Measurements from ENCODE around the gene GIMAP8.
A peak's percentile ranks its signal among the peaks of the same experiment; 100 is the strongest.

GIMAP8 gene

GRCh38 chr7:150435047-150435389, 15.4 kb upstream of the GIMAP8 start:
- Histone ChIP-seq H4K20me1 (ENCODE audit: insufficient read depth, low read length) (no peaks in the 10 kb centered on the region), H3K4me3 (ENCODE audit: low read depth, low read length, poor library complexity, severe bottlenecking) (no peak overlapping the region), H3K9ac (ENCODE audit: low read length) (no peak overlapping the region), H3K79me2 (ENCODE audit: insufficient read depth, low read length) (no peaks in the 10 kb centered on the region), H3K9me3 (ENCODE audit: low read length) (no peaks in the 10 kb centered on the region), H3K36me3 (ENCODE audit: insufficient read depth, low read length) (no peaks in the 10 kb centered on the region), H3K9me2 (ENCODE audit: low read depth, low read length) (no peaks in the 10 kb centered on the region), H3K27ac (ENCODE audit: low read depth, low read length, poor library complexity, severe bottlenecking) (peak overlapping the region; percentile 80), H3K4me2 (ENCODE audit: low read length) (no peak overlapping the region), H2AFZ (ENCODE audit: low read length) (no peak overlapping the region), H3F3A (ENCODE audit: insufficient read depth, low read length) (no peaks in the 10 kb centered on the region), H3K4me1 (ENCODE audit: insufficient read depth, low read length, severe bottlenecking) (peaks cover 26% of the 10 kb centered on the region), H3K27me3 (ENCODE audit: insufficient read depth, low read length) (no peaks in the 10 kb centered on the region)
- TF ChIP-seq CTCF (IDR thresholded peaks at IDR 0.05; ENCODE audit: low read length): no peak
- no peak for TF ChIP-seq EZH2 (IDR thresholded peaks at IDR 0.05; ENCODE audit: borderline replicate concordance, low read length)

GRCh38 chr7:150435390-150436073, 14.9 kb upstream of the GIMAP8 start:
- Histone ChIP-seq H3K9me3 (ENCODE audit: low read length) (no peaks in the 10 kb centered on the region), H3F3A (ENCODE audit: insufficient read depth, low read length) (no peaks in the 10 kb centered on the region), H3K27me3 (ENCODE audit: insufficient read depth, low read length) (no peaks in the 10 kb centered on the region), H2AFZ (ENCODE audit: low read length) (no peak overlapping the region), H3K4me3 (ENCODE audit: low read depth, low read length, poor library complexity, severe bottlenecking) (peak overlapping the region; percentile 17), H3K9ac (ENCODE audit: low read length) (no peak overlapping the region), H3K79me2 (ENCODE audit: insufficient read depth, low read length) (no peaks in the 10 kb centered on the region), H3K27ac (ENCODE audit: low read depth, low read length, poor library complexity, severe bottlenecking) (peak overlapping the region; percentile 80), H3K4me1 (ENCODE audit: insufficient read depth, low read length, severe bottlenecking) (peaks cover 26% of the 10 kb centered on the region), H3K9me2 (ENCODE audit: low read depth, low read length) (no peaks in the 10 kb centered on the region), H3K4me2 (ENCODE audit: low read length) (peak overlapping the region; percentile 41), H4K20me1 (ENCODE audit: insufficient read depth, low read length) (no peaks in the 10 kb centered on the region), H3K36me3 (ENCODE audit: insufficient read depth, low read length) (no peaks in the 10 kb centered on the region)
- no peak for TF ChIP-seq CTCF (IDR thresholded peaks at IDR 0.05; ENCODE audit: low read length)
- no peak for TF ChIP-seq EZH2 (IDR thresholded peaks at IDR 0.05; ENCODE audit: borderline replicate concordance, low read length)

DNA sequence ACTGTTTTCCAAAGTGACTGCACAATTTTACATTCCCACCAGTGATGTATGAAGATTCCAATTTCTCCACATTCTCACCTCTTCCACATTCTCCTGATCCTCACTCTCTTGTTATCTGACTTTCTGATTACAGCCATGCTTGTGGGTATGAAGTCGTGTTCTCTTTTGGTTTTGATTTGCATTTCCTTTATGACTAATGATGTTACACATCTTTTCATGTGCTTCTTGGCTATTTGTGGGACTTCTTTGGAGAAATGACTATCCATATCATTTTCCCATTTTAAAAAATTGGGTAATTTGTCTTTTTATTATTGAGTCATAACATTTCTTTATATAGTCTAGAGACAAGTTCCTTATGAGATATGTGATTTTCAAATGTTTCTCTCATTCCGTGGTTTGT, 10.5 kb upstream of the GIMAP8 start:
- Histone ChIP-seq H4K20me1 (ENCODE audit: insufficient read depth, low read length) (no peaks in the 10 kb centered on the region), H3K4me2 (ENCODE audit: low read length) (no peak overlapping the region), H3K4me3 (ENCODE audit: low read depth, low read length, poor library complexity, severe bottlenecking) (no peak overlapping the region), H3K4me1 (ENCODE audit: insufficient read depth, low read length, severe bottlenecking) (peaks cover 19% of the 10 kb centered on the region), H3K9me3 (ENCODE audit: low read length) (peaks cover 5% of the 10 kb centered on the region), H3F3A (ENCODE audit: insufficient read depth, low read length) (no peaks in the 10 kb centered on the region), H2AFZ (ENCODE audit: low read length) (no peak overlapping the region), H3K27ac (ENCODE audit: low read depth, low read length, poor library complexity, severe bottlenecking) (no peak overlapping the region), H3K79me2 (ENCODE audit: insufficient read depth, low read length) (no peaks in the 10 kb centered on the region), H3K36me3 (ENCODE audit: insufficient read depth, low read length) (no peaks in the 10 kb centered on the region), H3K9ac (ENCODE audit: low read length) (no peak overlapping the region), H3K27me3 (ENCODE audit: insufficient read depth, low read length) (peaks cover 24% of the 10 kb centered on the region; the same call in 1 of the 2 replicates), H3K9me2 (ENCODE audit: low read depth, low read length) (no peaks in the 10 kb centered on the region)
- no peak for TF ChIP-seq EZH2 (IDR thresholded peaks at IDR 0.05; ENCODE audit: borderline replicate concordance, low read length)
- TF ChIP-seq CTCF (IDR thresholded peaks at IDR 0.05; ENCODE audit: low read length): no peak

All from OCI-LY1 (cell line).